HG02973 (cell line): ENCODE data around the gene SLC9C1.

Experiments
- ATAC-seq: cut with Tn5 transposase; IDR thresholded peaks from one replicate; pipeline ENCODE4 v1.9.1; 2021; ENCODE audit warnings: moderate library complexity; ENCODE audit not compliant: unreplicated experiment

Gene SLC9C1

DNA sequence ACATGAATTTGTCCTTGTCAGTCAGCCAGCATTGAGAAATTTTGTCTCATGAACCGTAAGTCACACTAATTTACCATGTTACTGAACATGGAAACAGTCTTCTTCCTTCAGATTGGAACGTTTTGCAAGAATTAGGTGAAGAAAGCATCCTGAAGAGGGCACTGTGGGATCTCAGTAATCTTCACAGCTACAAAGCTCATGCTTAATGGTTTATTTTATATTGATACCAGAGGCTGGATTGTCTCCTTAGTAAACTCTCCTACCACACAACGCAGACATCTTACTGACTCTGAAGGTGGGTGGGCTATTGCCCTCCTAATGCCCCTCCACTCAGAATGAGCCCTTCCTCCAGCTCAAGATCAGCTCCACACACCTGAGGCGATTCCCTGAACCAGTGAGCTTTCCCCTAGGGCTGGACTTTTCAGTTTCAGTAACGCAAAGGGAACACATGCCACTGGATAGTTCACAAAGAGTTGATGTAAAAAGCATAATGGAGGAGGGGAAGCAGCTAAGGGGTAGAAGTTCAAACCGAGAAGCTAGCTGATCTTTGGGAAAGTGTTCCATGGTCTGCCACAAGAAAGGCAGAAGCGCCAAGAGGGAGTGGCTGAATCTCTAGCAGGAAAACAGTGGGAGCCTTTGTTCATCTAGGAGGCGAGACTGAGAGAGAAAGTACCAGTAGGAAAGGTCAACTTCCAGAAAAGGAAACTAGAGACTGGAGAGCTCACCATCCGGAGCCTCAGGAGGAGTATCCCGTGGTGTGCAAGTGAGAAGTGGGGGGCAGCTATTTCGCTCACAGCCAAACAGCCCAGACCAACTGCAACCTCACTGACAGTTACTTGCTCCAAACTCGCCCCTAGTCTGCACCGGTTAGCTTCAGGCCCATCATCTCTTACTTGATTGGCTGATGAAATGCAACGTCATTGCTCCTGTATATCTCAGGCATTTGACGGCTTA lies at the start of gene SLC9C1:
SLC9C1 (minus strand) TSS at position 849 of the 954 bp plus-strand sequence. CDS start 7,425 bp downstream, outside the sequence.
- ATAC-seq = peak; percentile 67

GRCh38 chr3:112341386-112341785 lies 47.4 kb upstream of the SLC9C1 start:
- no peak for ATAC-seq

- no peak for ATAC-seq
These were observed 45.6 kb upstream of the SLC9C1 start for GRCh38 chr3:112339609-112340008.

- ATAC-seq = no peak
These were observed 45.1 kb upstream of the SLC9C1 start for GRCh38 chr3:112339134-112339533.

DNA sequence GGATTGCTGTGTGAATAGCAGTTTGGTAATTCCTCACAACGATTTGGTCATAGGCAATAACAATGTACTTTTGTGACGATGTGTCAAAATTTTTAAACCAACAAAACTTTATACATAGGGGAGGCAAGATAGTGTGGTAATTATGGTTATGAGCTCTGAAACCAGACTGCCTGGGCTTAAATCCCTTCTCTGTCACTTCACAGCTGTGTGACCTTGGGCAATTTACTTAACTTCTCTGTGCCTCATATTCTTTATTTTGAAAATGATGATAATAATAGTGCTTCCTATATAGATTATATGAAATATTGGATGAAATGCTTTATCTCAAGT lies 44.7 kb upstream of the SLC9C1 start:
- no peak for ATAC-seq

DNA sequence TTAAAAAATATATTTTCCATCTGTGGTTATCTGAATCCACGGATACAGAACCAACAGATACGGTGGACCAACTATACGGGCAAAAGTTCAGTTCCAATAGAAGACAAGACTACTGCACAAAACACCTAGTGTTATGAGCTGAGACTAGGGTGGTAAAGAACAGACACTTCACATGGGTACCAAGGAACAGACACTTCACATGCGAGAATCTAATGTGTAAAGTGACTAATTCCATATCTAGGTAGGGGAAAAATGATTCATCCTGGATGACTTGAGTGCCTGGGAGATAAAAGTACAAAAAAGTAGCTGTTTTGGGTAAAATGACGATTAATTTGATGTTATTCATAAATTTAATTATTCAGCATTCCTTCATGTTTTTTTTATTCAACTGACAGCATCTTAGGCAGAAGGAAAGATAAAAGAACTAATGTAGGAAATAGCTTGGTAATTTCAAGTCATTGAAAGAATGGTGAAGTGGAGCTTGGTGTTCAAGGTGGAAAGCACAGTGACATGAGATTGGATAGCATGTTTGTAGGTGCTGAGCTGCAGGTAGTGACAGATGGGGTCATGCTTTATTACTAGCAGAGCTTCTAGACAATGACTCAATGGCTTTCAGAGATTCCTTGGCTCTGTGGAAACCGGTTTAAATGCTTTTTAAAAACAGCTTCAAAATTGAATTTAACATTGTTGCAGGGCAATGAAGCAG lies 44.2 kb upstream of the SLC9C1 start:
- no peak for ATAC-seq

- no peak for ATAC-seq
These were observed 41.4 kb upstream of the SLC9C1 start for GRCh38 chr3:112335434-112335781.

- ATAC-seq = no peak
These were observed 40.8 kb upstream of the SLC9C1 start for GRCh38 chr3:112334691-112335433.

GRCh38 chr3:112333381-112334317 lies 39.6 kb upstream of the SLC9C1 start:
- no peak for ATAC-seq

DNA sequence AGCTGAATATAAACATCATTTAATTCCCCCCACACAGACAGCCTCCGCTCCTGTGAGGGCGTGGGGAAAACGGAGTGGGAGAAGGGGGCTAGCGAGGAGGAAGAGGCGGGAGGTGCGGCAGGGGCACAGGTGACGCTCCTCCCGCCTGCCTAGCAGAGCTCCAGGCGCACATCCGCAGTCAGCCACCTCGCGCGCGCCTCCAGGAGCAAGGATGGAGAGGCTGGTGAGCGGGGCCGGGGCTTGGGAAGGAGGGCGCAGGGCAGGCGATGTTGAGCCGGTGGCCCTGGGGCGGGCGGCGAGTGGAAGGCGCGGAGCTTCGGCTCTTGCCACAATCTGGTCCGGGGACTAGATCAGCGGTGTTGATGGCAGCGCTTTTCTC lies 39.0 kb upstream of the SLC9C1 start, which contains the start of gene CD200:
CD200 (plus strand) TSS at position 155 of the 379 bp plus-strand sequence; CDS start at position 212, 57 bp downstream.
- ATAC-seq = no peak

GRCh38 chr3:112331851-112332250 lies 37.8 kb upstream of the SLC9C1 start:
- ATAC-seq = no peak

DNA sequence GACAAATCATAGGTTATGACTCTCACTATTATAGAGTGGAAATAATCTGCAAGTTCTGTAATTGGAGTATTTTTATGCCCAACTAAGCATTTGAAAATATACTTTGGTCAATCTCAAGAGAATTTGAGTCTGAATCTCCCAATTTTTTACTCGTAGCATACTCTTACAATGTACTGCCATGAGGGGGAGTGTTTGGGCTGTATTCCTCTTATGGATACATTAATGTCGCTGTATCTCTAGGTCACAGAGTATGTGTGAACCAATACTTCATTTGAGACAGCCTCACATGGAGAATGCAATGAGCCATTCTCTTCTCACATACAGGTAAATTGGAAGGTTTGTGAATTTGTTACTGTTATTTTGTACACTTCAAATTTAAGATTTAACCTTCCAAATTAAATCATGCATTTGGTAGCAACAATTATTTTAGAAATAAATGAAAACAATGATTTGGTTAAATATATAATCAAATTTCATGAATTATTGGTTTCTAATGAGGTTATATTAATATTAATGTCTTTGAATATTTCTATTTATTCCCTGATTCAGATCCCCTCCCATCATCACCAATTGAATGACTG lies 33.4 kb upstream of the SLC9C1 start:
- peak; percentile 95 for ATAC-seq

DNA sequence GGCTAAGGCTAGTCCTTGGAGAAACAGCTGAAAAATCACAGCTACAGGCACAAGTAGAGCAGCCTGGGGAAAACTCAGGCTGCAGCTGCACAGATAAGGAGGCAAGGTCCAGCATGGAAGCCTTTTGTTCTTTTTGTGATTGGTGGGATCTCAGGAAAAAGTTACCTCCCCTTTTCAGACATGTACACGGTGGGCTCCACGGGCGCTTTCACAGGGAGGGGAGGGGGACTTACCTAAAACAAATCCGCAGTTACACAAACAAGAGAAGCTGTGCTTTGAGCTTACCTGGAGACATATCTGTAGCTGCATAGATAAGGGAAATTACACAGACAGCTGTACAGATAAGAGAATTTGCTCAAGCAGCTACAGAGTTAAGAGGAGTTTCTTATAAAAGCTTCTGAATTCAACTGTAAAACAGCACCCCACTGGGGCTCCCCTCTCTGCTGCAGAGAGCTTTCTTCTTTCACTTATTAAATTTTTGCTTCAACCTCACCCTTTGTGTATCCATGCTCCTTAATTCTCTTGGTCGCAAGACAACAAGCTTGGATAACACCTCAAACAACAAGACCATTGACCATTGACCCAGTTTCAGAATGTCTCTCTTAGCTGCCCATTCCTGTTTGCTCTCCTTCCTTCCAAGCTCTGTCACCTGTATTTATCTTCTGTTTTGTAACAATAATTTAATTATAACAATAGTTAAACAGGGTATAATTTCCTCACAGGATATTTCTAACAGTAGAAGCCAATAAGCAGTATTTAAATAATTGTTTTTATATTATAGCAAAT lies 28.0 kb upstream of the SLC9C1 start:
- ATAC-seq = no peak

GRCh38 chr3:112320691-112321090 lies 26.7 kb upstream of the SLC9C1 start:
- ATAC-seq = no peak

DNA sequence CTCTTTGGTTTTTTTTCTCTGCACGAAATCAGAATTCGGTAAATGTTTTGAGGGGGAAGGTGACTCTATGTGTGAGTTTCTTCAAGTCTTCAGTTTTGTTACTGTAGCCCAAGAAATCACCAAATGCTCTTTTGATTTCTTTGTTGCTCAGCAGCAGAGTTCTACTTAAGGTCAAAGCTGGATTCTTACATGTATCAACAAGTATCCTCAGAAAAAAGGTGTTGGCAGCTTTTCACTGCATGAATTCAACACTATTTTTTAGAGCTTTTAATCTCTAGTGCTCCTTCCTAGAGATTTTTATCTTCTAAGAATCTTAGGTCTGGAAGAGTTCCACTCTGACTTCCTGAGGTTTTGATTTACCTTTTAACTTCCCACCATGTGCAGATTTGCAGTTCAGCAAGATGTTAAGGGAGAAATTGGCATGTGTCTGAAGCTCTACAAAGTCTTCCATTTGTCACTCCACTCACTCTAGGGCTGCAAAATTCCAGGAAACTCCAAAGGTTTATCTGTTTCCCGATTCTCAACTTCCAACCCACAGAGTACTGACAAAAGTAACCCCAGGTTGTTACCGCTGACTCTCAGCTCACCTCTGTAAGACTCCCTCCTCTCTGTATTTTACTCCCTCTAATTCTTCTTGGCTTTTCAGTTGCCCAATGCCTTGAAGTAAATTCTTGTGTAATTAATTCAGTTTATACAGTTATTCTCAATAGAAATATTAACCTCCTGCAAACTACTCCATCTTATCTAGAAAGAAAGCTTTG lies 25.7 kb upstream of the SLC9C1 start:
- ATAC-seq = no peak

DNA sequence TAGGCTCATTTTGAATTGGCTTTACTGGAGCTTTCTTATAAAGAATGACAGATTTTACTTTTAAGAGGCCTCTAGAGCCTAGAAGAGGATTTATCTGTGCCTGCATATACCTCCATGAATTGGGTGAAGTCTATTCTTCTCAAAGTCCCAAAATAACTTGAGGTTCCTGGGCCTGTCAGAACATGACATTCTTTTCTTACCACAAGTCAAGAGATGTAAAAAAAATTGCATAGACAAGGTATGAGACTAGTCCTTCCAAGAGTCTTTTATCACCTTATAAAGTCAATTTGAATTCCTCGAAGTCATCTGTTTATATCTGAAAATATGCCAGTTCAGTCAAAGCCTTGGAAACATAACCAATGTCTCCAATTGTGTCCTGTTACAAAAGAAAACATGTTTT lies 21.8 kb upstream of the SLC9C1 start:
- ATAC-seq = no peak

GRCh38 chr3:112314649-112315048 lies 20.6 kb upstream of the SLC9C1 start:
- ATAC-seq = no peak

- ATAC-seq = no peak
These were observed 14.3 kb upstream of the SLC9C1 start for GRCh38 chr3:112308151-112308911.
